T-helper 17 cell (primary cell): ENCODE data around the gene DLEC1. TPM values are rescaled to one million over a fixed set of nuclear protein-coding genes. Genes with fewer than 3 reads are reported as not detected.

Source experiments
- ATAC-seq: fragments of 150-1000 bp; cut with Tn5 transposase; 2 replicates; pipeline ENCODE4 v1.10.0; 2021; ENCODE audit warnings: mild to moderate bottlenecking, moderate library complexity
- DNase-seq, 3 donors: peaks; one replicate each; pipeline versions ENCODE4 v3.0.0 to v3.0.0-alpha.2; 2020 to 2021
- H3K9me3 ChIP-seq: one replicate; pipeline ENCODE4 v1.7.0; 2013; ENCODE audit warnings: low read length, mild to moderate bottlenecking; ENCODE audit not compliant: control insufficient read depth, poor library complexity, severe bottlenecking
- H3K27ac Mint-ChIP-seq: one replicate; pipeline ENCODE4 v1.8.0; 2022; ENCODE audit warnings: mild to moderate bottlenecking, moderate library complexity, mixed read lengths
- H3K27me3 Mint-ChIP-seq: one replicate; pipeline ENCODE4 v1.8.0; 2022; ENCODE audit warnings: mixed read lengths
- H3K36me3 Mint-ChIP-seq: one replicate; pipeline ENCODE4 v1.8.0; 2022; ENCODE audit warnings: low read depth, mixed read lengths
- H3K4me1 Mint-ChIP-seq: one replicate; pipeline ENCODE4 v1.8.0; 2022; ENCODE audit warnings: mild to moderate bottlenecking, mixed read lengths
- H3K4me3 Mint-ChIP-seq: one replicate; pipeline ENCODE4 v1.8.0; 2022; ENCODE audit warnings: mild to moderate bottlenecking, moderate library complexity, mixed read lengths
- total RNA-seq, 4 donors: library from RNA in 2 of 4; stranded (reverse) in 2 of 4; gene quantifications; one replicate each; pipeline ENCODE4 v1.2.3 and lab custom pipeline; 2022 to 2026

The DLEC1 gene
- total RNA-seq, 2 donors from 2014 or later: 8.6 to 16.3 TPM

GRCh38 chr3:38137615-38138348 is 98.8 kb downstream of the DLEC1 start:
- Mint-ChIP-seq H3K27me3 (no peaks in the 10 kb centered on the region), H3K36me3 (peaks cover 6% of the 10 kb centered on the region), H3K4me1 (peaks cover 62% of the 10 kb centered on the region), H3K4me3 (peak overlapping the region; percentile 99), H3K27ac (peak overlapping the region; percentile 97)
- no peaks in the 10 kb centered on the region for H3K9me3 ChIP-seq
- no peak for DNase-seq
- no peak for ATAC-seq

DNA sequence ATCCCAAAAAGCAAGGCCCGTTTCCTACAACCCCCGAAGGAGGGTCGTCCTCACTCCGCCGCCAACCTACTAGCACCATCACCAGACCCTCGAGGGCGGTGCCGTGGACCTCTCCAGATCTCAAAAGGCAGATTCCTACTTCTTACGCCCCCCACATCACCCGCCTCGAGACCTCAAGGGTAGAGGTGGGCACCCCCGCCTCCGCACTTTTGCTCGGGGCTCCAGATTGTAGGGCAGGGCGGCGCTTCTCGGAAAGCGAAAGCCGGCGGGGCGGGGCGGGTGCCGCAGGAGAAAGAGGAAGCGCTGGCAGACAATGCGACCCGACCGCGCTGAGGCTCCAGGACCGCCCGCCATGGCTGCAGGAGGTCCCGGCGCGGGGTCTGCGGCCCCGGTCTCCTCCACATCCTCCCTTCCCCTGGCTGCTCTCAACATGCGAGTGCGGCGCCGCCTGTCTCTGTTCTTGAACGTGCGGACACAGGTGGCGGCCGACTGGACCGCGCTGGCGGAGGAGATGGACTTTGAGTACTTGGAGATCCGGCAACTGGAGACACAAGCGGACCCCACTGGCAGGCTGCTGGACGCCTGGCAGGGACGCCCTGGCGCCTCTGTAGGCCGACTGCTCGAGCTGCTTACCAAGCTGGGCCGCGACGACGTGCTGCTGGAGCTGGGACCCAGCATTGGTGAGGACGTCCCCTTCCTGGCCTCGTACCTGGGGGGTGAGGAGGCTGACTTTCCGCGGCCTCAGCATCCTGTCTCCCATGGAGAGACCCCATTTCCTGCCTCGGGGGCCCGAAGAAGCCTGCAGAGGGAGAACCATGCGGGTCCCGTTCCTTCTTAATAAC is 99.6 kb downstream of the DLEC1 start, which contains the start of gene MYD88:
TSS of gene MYD88 (plus strand) at position 313 of the 842 bp plus-strand sequence. CDS start at position 353, 40 bp downstream.
- DNase-seq: peak; percentile 69 to 79 (median 75)
- Mint-ChIP-seq H3K4me1 (peaks cover 57% of the 10 kb centered on the region), H3K27me3 (no peaks in the 10 kb centered on the region), H3K36me3 (peaks cover 6% of the 10 kb centered on the region), H3K4me3 (peak within 1 kb of the TSS; percentile 99), H3K27ac (peak within 1 kb of the TSS; percentile 97)
- peak; percentile 63 for ATAC-seq
- H3K9me3 ChIP-seq: no peaks in the 10 kb centered on the region

DNA sequence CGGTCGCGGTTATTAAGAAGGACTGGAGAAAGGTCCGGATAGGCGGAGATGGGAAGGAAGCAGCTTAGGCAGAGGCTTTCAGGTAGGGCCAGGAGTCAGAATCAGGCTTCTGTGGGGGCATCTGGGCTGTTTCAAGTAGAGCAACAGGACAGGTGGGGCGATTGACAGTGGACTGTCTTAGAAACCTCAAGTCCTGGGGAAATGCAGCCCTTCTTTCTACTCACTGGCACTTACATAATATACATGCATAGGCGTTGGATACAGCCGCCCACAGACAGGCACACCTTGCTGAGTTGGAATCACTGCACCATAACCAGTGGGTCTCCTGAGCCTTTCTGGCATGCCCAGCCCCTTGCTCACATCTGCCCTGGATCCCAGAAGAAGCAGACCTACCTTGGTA is 100.2 kb downstream of the DLEC1 start:
- H3K4me1 Mint-ChIP-seq: peaks cover 55% of the 10 kb centered on the region
- H3K27me3 Mint-ChIP-seq: no peaks in the 10 kb centered on the region
- no peaks in the 10 kb centered on the region for H3K9me3 ChIP-seq
- peak overlapping the region; percentile 97 for H3K27ac Mint-ChIP-seq
- H3K36me3 Mint-ChIP-seq: peaks cover 6% of the 10 kb centered on the region
- DNase-seq (no peak), ATAC-seq (no peak)
- H3K4me3 Mint-ChIP-seq: peak overlapping the region; percentile 99

- Mint-ChIP-seq H3K27ac (peak overlapping the region; percentile 97), H3K36me3 (peaks cover 4% of the 10 kb centered on the region), H3K27me3 (no peaks in the 10 kb centered on the region), H3K4me1 (peaks cover 52% of the 10 kb centered on the region), H3K4me3 (peak overlapping the region; percentile 99)
- H3K9me3 ChIP-seq: no peaks in the 10 kb centered on the region
- ATAC-seq (no peak), DNase-seq (no peak)
Measured at GRCh38 chr3:38139652-38140051, 100.6 kb downstream of the DLEC1 start.

DNA sequence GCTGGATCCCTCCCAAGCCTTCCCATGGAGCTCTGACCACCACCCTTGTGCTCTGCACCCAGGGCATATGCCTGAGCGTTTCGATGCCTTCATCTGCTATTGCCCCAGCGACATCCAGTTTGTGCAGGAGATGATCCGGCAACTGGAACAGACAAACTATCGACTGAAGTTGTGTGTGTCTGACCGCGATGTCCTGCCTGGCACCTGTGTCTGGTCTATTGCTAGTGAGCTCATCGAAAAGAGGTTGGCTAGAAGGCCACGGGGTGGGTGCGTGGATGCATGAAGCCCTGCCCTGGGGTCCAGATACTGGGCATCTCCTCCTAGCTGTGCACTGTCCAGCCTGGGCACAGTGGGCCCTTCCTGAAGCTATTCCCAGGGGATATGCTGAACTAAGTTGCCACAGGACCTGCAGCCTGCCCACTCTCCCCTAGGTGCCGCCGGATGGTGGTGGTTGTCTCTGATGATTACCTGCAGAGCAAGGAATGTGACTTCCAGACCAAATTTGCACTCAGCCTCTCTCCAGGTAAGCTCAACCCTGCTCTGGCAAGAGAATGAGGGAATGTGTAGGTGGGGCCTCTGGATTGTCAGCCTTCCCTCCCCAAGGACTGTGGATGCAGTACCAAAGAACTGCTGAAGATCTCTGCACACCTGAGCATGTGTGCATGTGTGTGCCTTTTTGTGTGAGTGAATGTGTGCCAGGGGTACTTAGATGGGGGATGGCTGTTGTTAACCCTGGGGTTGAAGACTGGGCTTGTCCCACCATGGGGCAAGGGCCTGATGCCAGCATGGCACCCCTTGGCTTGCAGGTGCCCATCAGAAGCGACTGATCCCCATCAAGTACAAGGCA is 101.5 kb downstream of the DLEC1 start:
- ATAC-seq (no peak), DNase-seq (no peak)
- peak overlapping the region; percentile 99 for H3K4me3 Mint-ChIP-seq
- peaks cover 46% of the 10 kb centered on the region for H3K4me1 Mint-ChIP-seq
- peak overlapping the region; percentile 39 for H3K27ac Mint-ChIP-seq
- peaks cover 4% of the 10 kb centered on the region for H3K36me3 Mint-ChIP-seq
- H3K27me3 Mint-ChIP-seq: no peaks in the 10 kb centered on the region
- H3K9me3 ChIP-seq: no peaks in the 10 kb centered on the region

GRCh38 chr3:38141173-38141951 is 102.4 kb downstream of the DLEC1 start:
- peaks cover 4% of the 10 kb centered on the region for H3K36me3 Mint-ChIP-seq
- H3K27me3 Mint-ChIP-seq: no peaks in the 10 kb centered on the region
- ATAC-seq (no peak), DNase-seq (no peak)
- peak overlapping the region; percentile 39 for H3K27ac Mint-ChIP-seq
- H3K4me3 Mint-ChIP-seq: peak overlapping the region; percentile 74
- H3K4me1 Mint-ChIP-seq: peaks cover 38% of the 10 kb centered on the region
- no peaks in the 10 kb centered on the region for H3K9me3 ChIP-seq

DNA sequence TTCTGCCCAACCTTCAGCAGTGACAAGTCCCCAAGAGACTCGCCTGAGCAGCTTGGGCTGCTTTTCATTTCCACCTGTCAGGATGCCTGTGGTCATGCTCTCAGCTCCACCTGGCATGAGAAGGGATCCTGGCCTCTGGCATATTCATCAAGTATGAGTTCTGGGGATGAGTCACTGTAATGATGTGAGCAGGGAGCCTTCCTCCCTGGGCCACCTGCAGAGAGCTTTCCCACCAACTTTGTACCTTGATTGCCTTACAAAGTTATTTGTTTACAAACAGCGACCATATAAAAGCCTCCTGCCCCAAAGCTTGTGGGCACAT is 102.9 kb downstream of the DLEC1 start:
- Mint-ChIP-seq H3K27ac (peak overlapping the region; percentile 37), H3K36me3 (peaks cover 3% of the 10 kb centered on the region), H3K4me1 (peaks cover 37% of the 10 kb centered on the region), H3K27me3 (no peaks in the 10 kb centered on the region), H3K4me3 (no peak overlapping the region)
- H3K9me3 ChIP-seq: no peaks in the 10 kb centered on the region
- ATAC-seq: no peak
- DNase-seq: no peak

DNA sequence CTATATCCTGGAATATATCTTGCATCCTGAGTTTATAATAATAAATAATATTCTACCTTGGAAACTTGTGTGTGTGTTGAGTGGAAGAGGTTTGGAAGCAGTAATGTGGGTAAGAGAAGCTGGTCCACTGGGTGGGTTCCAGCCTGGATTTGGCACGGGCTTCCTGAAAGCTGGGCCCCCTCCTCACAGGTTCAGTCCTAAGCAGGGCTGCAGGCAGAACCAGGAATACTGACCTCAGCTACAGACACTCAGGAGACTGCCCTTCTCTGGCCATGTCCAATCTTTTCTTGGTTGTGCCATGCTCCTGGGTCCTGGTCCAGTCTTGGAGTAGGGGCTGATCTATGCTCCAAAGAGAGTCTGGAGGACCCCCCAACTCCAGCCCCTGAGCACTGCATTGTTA is 104.0 kb downstream of the DLEC1 start:
- Mint-ChIP-seq H3K27me3 (no peaks in the 10 kb centered on the region), H3K27ac (peak overlapping the region; percentile 61), H3K36me3 (no peaks in the 10 kb centered on the region), H3K4me3 (no peak overlapping the region), H3K4me1 (peaks cover 30% of the 10 kb centered on the region)
- no peak for ATAC-seq
- no peaks in the 10 kb centered on the region for H3K9me3 ChIP-seq
- DNase-seq: no peak

DNA sequence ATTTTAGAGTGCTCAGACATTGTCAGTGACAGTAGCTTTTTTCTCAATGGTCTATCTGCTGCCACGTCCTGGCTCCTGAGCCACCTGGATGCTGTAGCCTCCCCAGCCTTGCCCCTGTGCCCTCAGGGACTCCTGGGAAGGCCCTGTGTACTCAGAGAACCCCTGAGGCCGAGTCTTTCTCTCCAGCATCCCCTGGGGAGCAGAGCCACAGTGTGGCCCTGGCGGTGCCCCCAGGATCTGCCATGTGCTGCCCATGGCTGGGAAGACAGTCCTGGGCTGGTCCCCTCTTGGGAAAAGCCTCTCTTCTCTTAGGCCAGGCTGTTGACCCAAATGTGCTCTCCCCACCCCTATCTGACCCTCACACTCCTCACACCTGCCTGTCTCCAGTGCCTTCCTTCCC is 104.5 kb downstream of the DLEC1 start:
- peaks cover 25% of the 10 kb centered on the region for H3K4me1 Mint-ChIP-seq
- H3K36me3 Mint-ChIP-seq: no peaks in the 10 kb centered on the region
- no peak overlapping the region for H3K4me3 Mint-ChIP-seq
- peak overlapping the region; percentile 61 for H3K27ac Mint-ChIP-seq
- H3K27me3 Mint-ChIP-seq: no peaks in the 10 kb centered on the region
- H3K9me3 ChIP-seq: no peaks in the 10 kb centered on the region
- ATAC-seq (no peak), DNase-seq (no peak)

DNA sequence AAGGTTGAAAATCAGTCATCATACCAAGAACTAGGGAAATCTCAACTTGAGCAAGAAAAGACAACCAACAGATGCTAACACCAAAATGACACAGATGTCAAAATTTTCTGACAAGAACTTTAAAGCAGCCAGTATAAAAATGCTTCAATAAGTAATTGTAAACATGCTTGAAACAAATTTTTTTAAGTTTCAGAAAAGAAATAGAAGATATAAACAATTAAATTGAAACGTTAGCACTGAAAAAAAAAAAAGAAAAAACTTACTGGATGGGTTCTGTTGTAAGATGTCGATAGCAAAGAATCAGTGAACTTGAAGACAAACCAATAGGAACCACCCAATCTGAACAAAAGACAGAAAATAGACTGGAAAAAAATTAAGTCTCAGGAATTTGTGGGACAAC is 107.5 kb downstream of the DLEC1 start:
- peaks cover 18% of the 10 kb centered on the region for H3K4me1 Mint-ChIP-seq
- DNase-seq (no peak), ATAC-seq (no peak)
- no peaks in the 10 kb centered on the region for H3K9me3 ChIP-seq
- H3K4me3 Mint-ChIP-seq: no peak overlapping the region
- no peaks in the 10 kb centered on the region for H3K36me3 Mint-ChIP-seq
- no peak overlapping the region for H3K27ac Mint-ChIP-seq
- no peaks in the 10 kb centered on the region for H3K27me3 Mint-ChIP-seq

- Mint-ChIP-seq H3K27me3 (no peaks in the 10 kb centered on the region), H3K4me3 (no peak overlapping the region), H3K36me3 (no peaks in the 10 kb centered on the region), H3K4me1 (peaks cover 17% of the 10 kb centered on the region), H3K27ac (no peak overlapping the region)
- ATAC-seq (no peak), DNase-seq (no peak)
- no peaks in the 10 kb centered on the region for H3K9me3 ChIP-seq
Measured at GRCh38 chr3:38147421-38147820, 108.4 kb downstream of the DLEC1 start.

GRCh38 chr3:38148311-38148882 is 109.4 kb downstream of the DLEC1 start:
- no peaks in the 10 kb centered on the region for H3K36me3 Mint-ChIP-seq
- H3K27ac Mint-ChIP-seq: no peak overlapping the region
- no peak for DNase-seq
- ATAC-seq: no peak
- H3K27me3 Mint-ChIP-seq: no peaks in the 10 kb centered on the region
- peaks cover 17% of the 10 kb centered on the region for H3K4me1 Mint-ChIP-seq
- H3K4me3 Mint-ChIP-seq: no peak overlapping the region
- H3K9me3 ChIP-seq: no peaks in the 10 kb centered on the region
